ENCODE results near the gene BRIP1.
A peak's percentile ranks its signal among the peaks of the same experiment; 100 is the strongest.
"Not testable (repeated sequence)": the region's sequence is repeated elsewhere in the genome, so short reads cannot be mapped to it uniquely, and the experiment has no call there.

Gene BRIP1

DNA sequence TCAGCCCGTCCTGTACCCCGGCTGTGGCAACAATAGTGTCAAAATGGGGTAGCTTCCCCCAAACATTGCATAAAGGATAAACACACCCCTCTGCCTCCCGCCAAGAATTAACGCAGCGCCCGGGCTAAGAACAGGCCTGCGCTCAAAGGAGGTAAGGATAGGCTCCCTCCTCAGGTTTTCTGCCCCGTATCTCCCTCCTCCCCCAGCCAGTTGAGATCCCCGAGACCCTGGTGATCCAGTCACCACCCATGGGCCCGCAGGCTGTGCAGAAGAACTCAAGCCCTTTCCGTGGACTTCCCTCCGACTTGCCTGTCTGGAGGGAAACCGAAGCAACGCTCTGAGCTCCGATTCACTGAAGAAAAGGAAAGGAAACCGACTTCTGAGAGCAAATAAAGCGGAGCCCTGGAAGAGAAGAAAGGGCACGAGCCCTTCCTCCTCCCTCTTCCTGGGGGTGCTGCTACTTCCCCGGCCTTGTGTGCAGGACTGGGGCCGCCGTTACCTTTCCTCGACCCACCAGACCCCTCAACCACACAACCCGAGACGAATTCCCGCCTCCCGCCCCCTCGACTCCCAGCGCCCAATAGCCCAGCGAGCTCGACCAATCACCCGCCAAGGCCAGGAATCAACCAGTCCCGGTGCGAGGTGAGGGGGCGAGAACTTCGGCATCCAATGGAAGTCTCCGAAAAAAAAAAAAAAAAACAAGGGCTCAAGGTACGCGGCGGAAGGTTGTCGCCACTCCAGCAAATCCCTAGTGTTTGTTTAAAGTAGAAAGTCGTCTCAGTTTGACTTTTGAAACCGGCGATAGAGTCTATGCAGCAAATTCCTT lies at the start of gene BRIP1:
TSS of gene BRIP1 (minus strand) at position 554 of the 826 bp plus-strand sequence. CDS start 1,989 bp downstream, outside the sequence.
- DNase-seq, result peak; percentile 85

DNA sequence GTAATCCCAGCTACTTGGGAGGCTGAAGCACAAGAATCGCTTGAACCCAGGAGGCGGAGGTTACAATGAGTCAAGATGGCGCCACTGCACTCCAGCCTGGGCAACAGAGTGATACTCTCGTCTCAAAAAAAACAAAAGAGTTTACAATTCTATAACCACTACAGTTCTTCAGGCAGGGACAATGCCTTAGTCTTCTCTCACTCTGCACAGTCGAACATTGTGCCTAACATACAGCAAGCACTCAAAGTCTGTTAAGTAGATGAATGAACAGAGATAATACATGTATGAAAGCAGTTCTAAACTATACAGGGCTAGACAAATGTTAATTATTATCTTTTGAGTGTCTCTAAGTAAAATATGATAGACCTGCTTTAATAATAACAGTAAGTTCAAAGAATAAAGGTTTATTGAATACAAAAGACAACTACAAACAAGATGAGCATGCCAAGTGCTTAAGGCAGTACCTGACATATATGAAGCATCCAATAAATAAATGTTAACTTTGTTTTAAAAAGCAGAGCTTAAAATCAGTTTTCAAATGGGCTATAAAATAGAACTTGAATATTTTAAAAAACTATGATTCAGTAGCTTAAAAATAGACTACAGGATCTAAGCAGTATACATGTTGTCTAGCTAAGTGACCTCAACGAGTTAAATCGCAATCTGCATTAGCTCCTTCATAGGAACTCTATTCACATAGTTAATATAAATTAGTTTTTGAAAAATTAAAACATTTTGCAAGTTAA lies 45.1 kb upstream of the BRIP1 start:
- DNase-seq, result no peak

DNA sequence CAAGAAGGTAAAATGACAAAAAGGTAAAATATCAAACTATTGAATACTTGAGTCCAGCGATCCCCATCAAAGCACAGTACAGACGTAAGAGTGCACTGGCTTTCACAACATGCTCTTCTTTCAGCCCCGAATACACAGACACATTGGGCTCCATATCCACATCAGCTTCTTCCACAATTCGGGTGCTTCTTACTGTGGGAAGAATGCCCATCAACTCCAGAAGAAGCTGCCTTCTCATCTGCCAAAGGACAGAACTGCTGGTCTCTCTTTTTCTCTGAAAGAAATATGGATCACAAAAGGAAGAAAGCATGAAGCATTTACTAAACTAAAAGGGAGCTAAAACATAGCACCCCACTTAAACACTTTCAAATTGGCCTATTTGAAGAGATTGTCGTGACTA lies 44.0 kb upstream of the BRIP1 start:
- DNase-seq, result no peak

DNA sequence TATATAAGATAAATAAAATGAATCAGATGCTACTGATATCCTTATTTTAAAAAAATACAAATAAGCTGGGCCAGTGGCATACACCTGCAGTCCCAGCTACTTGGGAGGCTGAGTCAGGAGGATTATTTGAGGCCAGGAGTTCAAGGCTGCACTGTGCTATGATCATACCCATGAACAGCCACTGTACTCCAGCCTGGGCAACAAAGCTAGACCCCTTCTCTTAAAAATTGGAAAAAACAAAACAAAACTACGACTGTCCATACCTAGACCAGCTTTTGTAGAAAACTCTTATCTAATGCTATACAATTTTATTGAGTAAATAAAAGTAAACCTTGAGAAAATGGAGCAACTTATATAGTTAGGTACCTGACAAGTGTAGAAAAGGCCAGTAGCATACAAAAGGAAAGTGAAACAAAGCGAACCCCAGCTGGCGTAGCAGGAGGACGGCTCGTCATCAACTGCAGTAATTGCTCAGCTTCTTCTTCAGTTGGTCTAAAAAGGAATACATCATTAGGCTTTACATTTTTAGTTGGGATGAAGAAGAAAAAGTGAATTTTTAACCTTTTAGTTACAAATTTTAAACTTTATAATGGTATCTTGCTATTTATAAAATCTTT lies 40.9 kb upstream of the BRIP1 start:
- DNase-seq, result peak; percentile 69

DNA sequence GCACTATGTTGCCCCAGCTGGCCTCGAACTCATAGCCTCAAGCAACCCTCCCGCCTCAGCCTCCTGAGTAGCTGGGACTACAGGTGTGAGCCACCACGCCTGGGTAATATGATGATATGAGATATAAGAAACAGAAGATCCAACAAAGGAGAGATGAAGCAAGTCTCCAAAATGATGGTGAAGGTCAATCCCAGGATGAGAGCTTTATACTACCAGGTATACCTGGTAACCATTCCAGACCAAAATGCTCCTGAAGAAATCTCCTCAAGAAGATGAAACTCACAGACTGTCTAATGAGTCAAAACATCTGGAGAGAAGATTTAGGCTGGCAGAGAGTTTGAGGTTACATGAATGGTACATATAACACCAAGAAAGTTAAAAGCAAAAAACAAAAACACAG lies 39.9 kb upstream of the BRIP1 start:
- DNase-seq, result no peak

DNA sequence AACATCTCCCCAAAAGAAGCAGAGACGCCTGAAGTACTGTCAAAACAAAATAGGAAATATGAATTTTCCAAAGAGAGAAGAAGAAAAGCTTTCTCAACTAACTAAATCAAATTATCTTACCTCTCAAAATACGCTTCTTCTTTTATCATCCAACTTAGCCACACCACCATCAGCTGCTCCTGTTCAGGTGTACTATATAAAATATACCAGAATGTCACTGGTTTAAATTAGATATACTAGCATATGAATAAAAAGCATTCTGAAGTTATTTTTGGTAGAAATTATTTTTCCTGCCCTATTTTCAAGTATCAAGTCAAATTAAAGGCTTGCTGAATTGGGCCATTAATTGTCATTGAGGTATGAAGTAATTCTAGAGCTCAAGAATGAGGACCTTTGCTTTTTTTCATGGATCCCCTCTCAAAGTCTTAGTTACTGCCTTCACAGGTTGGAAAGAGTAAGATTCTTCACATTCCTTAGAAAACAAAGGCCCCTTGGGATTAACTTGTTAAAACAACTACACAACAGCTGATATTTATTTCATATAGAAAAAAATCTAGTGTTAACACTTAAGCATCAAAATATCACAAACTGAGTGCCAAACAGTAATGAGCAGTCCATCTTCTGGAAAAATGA lies 34.3 kb upstream of the BRIP1 start:
- no peak for DNase-seq

DNA sequence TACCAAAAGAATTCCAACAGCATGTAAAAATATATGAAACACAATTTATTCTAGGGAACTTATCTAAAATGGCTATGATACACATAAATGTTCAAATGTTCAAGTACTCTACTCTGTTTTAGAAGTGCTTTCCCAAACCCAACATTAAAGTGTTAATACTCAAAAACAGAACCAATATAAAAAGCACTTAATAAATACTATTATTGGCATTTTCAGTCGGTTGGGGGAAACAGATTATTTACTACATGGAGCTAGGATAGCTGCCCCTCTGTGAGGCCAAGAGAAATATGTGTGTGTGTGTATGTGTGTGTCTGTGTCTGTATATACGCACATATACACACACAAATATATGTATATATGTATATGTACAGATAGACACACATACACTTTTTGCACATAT lies 32.1 kb upstream of the BRIP1 start:
- DNase-seq, result no peak

DNA sequence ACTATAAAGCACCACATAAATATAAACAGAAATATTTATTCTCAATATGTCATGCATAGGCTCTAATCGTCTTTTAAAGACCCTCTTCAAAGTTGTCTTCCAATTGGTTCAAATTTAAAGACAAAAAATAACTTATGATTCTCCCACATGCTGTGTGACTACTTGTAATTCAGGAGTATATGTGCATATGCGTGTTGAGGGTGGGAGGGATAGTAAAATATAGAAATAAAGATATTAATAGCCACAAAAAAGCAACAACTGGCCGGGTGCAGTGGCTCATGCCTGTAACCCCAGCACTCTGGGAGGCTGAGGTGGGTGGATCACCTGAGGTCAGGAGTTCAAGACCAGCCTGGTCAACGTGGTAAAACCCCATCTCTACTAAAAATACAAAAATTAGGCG lies 31.0 kb upstream of the BRIP1 start:
- DNase-seq, result not testable (repeated sequence)

DNA sequence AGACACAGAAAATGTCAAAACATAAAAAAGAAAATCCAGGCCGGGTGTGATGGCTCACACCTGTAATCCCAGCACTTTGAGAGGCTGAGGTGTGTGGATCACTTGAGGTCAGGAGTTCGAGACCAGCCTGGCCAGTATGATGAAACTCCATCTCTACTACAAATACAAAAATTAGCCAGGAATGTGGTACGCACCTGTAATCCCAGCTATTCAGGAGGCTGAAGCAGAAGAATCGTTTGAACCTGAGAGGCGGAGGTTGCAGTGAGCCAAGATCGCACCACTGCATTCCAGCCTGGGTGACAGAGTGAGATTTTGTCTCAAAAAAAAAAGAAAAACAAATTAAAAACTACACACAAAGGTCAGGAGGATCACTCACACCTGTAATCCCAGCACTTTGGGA lies 24.4 kb upstream of the BRIP1 start:
- DNase-seq, result not testable (repeated sequence)

DNA sequence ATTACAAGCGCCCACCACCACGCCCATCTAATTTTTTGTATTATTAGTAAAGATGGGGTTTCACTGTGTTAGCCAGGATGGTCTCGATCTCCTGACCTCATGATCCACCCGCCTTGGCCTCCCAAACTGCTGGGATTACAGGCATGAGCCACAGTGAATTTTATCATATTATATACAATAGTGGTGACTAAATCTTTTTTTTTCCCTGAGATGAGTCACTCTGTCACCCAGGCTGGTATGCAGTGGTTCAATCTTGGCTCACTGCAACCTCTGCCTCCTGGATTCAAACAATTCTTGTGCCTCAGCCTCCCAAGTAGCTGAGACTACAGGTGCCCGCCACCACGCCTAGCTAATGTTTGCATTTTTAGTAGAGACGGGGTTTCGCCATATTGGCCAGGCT lies 22.5 kb upstream of the BRIP1 start:
- not testable (repeated sequence) for DNase-seq

DNA sequence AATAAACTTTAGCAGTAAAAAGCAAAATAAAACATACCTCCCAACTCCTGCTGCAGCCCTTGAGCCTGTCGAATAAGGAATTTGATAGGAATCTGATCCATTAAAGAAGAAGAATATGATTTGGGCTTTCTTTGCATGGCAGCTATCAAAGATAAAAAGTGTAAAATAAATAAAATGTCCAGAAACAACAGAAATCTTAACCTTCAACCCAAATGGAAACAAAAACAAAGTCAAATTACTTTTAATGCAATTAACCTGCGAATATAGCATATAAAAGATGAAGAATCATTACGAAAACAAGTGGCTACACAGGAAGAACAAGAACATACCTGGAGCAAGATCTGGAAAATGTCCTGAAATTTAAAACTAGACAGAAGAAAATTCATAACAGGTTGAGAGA lies 21.5 kb upstream of the BRIP1 start:
- no peak for DNase-seq

DNA sequence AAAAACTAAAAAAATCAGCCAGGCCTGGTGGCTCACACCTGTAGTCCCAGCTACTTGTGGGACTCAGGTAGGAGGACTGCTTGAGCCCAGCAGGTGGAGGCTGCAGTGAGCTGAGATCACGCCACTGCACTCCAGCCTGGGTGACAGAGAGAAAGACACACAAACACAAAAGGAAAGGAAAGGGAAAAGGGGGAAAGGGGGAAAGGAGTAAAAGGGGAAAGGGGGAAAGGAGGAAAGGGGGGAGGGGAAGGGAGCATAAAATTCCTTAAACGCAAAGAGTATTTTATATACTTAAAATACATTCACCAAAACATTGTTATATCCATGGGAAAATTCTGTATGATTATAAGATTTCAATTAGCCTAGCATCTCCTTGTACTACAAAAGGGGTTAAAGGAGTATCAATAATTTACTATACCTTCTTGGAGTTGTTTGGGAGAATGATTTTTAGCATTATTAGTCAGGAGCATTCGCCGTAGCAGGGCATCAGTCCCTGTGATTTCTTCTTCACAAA lies 17.3 kb upstream of the BRIP1 start:
- no peak for DNase-seq

DNA sequence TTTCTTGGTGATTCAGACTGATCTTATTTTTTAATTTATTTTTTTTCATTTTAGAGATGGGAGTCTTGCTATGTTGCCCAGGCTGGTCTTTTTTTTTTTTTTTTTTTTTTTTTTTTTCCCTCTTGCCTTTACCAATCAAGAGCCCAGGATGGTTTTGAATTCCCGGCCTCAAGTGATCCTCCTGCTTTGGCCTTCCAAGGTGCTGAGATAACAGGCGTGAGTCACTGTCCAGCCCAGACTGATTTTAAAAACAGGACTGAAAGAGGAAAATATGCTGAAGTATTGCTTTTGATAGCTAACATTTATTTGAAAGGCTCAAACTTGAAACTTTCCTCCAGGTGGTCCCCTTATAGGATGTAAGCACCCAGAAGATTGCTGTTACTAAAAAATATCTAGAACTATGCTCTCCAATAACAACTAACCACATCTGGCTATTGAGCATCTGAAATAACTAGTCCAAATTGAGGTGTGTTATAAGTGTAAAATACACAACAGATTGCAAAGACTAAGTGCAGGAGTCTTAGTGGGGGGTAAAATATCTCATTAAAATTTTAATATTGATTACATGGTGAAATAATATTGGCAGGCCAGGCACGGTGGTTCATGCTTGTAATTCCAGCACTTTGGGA lies 15.8 kb upstream of the BRIP1 start:
- DNase-seq, result no peak

DNA sequence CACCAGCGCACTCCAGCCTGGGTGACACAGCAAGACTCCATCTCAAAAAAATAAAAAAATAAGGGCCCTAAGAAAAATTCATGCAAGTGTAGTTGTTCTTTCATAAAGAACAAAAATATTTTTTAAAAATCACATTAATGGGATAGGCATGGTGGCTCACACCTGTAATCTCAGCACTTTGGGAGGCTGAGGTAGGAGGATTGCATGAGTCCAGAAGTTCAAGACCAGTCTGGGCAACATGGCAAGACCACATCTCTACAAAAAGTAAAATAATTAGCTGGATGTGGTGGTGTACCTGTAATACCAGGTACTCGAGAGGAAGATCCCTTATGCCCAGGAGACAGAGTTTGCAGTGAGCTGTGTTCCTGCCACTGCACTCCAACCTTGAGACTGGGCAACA lies 15.2 kb upstream of the BRIP1 start:
- DNase-seq, result no peak

DNA sequence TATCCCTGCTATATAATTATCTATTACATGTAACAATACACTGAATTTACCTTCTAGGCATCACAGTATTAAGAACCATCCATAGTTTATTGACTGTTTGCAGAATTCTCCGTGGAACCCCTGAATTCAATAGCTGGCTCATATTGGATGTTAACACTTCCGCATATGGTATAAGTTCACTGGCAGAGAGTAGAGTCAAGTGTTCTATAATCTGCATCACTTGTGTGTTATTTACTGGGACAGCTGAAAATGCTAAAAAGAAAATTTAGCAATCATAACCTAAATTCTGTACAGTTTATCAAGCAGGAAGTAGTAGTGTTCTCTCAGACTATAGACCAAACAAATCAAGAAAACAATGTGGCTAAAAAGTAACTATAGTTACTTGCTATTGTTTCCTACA lies 14.5 kb upstream of the BRIP1 start:
- DNase-seq, result no peak

DNA sequence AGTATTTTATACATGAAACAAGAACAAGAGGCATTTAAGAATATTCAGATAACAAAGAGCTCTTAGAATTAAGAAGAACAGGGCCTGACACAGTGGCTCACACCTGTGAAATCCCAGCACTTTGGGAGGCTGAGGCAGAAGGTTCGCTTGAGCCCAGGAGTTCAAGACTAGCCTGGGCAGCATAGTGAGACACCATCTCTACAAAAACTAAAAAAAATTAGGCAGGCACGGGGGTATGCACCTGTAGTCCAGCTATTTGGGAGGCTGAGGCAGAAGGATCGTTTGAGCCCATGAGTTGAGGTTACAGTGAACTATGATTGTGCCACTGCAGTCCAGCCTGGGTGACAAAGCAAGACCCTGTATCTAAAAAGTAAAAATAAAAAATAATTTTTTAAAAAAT lies 12.5 kb upstream of the BRIP1 start:
- DNase-seq, result no peak

DNA sequence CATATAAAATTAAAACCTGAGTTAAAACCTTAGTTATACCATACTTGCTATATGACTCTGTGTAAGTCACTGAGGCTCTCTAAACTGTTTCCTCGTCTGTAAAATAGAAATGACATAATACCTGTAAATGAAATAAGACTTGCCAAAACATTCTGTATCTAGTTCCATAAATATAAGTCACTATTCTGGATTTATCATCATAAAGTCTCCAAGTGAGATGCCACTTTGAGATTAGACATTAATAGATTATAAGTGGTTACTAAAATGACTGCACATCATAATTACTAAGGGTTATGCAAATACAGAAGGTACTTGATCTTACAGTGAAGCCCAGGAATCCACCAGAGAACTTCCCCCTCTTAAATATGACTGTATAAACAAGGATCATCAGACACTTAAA lies 12.0 kb upstream of the BRIP1 start:
- no peak for DNase-seq

DNA sequence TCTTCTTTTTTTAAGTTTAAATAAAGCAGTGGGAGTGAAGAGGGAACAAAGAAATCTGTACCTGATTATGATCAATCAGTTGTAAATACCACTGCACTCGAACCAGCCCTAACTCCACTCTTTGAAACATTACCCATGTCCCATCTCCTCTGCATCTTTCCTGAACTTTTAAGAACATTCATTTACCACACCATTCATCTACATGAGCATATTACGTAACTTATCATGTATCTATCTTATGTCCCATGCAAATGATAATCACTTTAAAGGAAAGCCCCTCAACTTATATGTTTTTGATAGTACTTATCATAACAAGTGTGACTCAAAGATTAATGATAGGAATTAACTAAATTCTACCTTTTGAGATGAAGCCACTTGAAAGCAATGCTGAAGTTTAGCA lies 10.7 kb upstream of the BRIP1 start:
- DNase-seq, result no peak

DNA sequence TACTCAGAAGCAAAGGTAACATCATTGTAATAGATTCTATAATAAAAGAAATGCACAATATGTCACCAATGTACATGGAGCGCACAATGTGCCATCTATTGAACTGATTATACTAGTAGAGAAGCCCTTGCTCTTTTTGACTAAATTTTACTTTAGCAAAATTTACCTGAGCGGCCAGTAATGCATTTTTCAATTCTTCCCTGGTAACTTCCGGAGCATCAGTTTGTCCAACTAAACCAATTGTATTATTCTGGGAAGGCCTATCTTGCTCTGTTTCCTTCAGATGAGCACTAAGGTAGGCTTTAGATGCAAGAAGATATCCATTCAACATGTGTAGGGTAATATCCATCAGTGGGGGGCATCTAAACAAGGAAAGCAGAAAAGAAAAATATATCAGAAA lies 8.8 kb upstream of the BRIP1 start:
- DNase-seq, result no peak

DNA sequence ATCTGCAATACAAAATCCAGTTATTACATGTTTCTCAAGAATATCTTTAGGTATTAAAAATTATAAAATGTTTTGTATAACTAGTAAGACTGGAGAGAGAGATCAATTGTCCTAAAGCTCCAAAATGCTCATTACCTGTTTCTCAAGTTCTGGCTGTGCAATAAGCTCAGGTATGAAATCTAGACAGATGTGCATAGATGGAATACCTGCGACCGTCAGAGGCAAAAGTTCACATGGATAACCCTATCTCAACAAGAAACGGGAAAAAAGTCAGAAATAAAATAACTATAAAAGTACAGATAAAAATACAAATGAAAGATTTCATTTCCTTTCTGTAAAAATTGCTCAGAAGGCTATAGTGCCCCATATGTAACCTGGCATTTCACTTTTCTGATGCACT lies 5.8 kb upstream of the BRIP1 start:
- no peak for DNase-seq

DNA sequence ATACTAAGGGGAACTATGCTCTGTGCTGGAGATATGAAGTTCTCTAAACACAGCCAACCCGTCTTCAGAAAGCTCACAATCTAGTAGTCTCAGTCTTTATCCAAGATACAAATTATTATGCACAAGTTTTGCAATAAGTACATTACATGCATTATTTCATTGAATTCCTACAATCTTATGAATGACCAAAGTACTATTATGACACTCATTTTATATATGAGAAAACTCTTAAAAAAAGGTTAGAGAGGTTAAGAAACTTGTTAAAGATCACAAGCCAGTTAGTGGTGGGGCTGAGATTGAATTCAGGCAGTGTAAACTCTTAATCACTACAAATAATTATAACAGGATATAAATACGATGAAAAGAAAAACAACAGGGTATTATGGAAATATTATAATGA lies 4.7 kb upstream of the BRIP1 start:
- DNase-seq, result no peak

DNA sequence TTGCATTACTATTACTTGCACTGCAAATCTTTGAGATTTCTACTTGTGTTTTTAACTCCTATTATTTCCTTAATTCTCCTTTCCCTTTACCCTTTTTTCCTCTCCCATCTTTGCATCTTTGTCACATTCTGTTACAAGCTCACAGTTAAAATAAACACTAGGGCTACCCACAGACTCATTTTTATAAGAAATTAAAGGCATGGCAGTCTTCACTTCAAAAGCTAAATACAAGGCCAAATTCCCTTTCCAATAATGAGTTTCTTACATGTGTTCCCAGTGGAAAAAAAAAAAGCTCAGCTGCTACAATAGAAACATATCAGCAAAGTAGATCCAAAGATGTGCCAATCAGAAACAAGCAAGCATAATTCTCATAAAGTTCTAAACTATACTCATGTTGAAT lies 3.7 kb upstream of the BRIP1 start:
- DNase-seq, result no peak

DNA sequence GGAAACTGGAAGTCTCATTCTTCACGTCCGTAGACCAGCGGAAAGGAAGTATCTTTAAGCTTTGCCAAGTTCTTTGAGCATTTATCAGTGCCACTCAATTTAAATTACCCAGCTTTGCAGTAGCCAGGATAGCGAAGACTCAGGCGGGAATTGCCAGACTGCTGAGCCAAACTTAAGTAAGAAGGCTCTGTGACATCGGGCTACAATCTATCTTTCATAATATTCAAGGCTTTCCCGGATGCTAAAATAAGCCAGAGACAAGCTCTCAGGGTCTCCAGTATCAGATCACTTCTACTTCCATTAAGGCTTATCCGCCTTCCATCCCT lies 436 bp upstream of the BRIP1 start:
- no peak for DNase-seq
